HG02763 (cell line): ENCODE results near the gene FGF14.

ENCODE experiments used
- ATAC-seq: cut with Tn5 transposase; IDR thresholded peaks from one replicate; pipeline ENCODE4 v1.9.1; 2021; ENCODE audit warnings: mild to moderate bottlenecking, moderate library complexity; ENCODE audit not compliant: unreplicated experiment

FGF14 gene

DNA sequence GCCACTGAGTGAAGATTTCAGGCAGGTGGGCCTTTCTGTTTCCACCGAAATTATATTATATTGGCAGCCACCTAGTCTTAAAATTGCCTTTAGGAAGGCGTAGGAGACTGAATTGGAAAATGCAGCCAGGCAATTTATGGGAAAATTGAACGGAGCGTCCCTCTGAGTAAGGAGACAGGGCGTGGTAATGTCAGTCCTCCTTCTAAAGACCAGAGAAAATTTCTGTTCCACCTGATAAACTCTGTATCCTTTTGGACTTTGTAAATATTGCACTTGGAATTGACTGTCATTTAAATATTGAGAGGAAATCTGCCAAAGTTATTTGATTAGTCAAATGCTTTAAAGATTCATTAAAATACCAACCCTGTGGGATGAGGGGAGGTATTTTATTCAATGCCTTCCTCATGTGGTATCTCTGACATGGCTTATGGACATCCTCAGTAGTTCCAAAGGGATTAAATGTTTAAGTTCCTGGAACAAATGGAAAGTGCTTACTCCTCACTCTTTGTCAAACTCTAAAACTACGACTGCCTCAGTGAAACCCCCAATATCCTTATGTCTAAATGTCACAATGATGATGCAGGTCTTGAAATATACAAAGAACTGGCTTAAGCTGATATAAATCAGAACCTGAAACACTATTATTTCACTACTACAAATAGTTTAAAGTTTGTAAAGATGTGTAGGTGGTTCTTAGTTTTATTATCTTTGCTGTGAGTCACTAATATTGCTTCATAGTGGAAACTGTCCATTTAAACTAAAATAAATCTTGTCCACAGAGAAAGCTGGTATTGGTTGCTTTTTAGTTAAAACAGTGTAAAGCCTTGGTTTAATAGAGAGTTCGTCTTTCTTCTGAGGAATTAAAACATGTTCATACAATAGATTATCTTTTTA, 203.2 kb downstream of the FGF14 start:
- no peak for ATAC-seq

GRCh38 chr13:102197193-102197592, 204.7 kb downstream of the FGF14 start:
- no peak for ATAC-seq

- ATAC-seq: no peak
Measured at GRCh38 chr13:102195566-102196462, 206.0 kb downstream of the FGF14 start.

DNA sequence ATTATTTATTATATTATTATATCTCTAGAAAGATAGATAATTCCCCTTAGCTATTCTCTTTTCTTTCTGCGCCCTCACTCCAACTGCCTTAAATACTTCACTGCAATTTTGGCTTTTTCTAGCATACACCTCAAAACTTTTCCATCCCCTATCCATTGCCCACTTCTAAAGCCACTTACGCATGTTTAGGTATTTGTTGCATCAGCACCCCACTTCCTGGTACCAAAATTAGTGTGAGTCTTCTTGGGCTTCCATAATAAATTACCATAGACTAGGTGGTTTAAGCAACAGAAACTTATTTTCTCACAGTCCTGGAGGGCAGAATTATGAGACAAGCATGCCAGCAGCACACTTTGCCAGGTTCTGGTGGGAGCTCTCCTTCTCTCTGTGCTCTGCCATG, 209.0 kb downstream of the FGF14 start:
- no peak for ATAC-seq

DNA sequence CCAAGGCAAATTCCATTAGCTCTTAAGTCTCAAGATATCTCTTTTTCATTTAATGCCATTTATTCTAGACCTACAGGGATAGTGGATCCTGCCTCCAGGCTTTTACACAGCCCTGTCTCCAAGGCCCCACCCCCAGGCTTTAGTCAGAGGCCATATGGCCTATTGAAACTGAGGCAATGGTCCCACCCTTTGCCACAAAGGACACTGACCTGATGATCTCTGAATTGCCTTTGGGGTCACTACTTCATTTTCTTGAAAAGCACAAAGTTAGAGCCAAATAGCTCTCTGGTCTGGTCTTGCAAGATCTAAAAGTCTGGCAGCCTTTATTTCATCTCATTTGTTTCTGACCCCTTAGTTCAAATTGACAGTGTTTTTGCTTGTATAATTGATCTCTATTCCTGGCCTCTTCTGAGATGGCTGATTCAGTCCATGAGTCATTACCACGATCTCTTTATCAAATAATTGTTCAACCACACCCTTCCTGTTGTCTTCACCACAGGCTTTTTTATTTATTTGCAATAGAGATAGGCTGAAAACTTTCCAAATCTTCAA, 209.8 kb downstream of the FGF14 start:
- no peak for ATAC-seq

DNA sequence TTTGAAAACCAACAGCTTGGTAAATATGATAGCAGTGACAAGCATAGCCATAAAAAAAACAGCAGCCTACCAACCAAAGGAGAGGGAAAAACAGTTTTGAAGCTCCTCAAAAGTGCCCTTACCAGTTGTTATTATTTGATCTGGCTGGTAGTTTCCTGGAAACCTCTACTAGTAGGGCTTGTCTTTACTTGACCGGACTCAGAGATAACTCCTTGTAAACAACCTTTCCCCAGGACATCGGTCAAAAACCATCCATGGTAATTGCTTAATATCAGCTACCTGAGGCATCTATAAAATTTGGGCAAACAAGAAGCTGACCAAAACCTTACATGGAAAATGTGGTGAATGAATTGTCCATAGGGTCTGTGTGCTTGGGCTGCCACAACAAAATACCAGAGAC, 210.9 kb downstream of the FGF14 start:
- no peak for ATAC-seq

- ATAC-seq: no peak
Measured at GRCh38 chr13:102187313-102187712, 214.5 kb downstream of the FGF14 start.

GRCh38 chr13:102185375-102185984, 216.4 kb downstream of the FGF14 start:
- no peak for ATAC-seq

GRCh38 chr13:102183509-102184182, 218.2 kb downstream of the FGF14 start:
- no peak for ATAC-seq

GRCh38 chr13:102182170-102182569, 219.7 kb downstream of the FGF14 start:
- no peak for ATAC-seq

- no peak for ATAC-seq
Measured at GRCh38 chr13:102177431-102177830, 224.4 kb downstream of the FGF14 start.

DNA sequence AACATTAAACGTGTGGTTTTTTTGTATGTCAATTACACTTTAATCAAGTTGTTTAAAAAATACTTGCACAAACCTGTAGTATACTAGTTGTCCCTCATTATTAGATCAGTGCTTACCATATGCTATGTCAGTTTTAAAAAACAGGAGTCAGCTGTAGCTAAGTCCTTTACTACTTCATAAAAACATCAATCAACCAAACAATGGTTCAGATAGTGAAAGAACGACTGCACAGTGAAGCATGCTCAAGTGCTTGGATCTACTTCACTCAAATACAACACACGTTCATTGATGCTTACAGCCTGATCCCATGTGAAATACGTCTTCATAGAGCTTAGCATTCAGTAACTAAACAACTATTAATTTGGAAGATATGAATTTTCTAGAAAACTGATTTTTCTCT, 225.0 kb downstream of the FGF14 start:
- ATAC-seq: no peak

GRCh38 chr13:102172406-102172805, 229.4 kb downstream of the FGF14 start:
- no peak for ATAC-seq

DNA sequence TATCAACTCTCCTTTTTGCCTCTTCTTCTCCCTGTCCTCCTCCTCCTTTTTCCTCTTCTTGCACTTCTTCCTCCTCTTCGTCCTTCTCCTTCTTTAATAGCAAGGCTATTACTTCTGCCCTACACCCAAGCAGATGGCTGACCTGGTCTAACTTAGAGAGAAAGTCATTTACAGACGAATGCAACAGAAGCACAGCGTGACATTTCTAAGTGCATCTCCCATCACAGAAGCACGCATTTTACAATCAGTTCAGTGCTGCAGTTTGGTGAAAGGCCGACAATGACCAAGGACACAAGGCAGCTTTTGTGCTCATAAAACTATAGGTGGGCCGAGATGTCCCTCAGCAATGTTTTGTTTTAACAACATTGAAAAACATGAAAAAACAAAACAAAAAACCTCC, 231.5 kb downstream of the FGF14 start:
- ATAC-seq: no peak

- ATAC-seq: no peak
Measured at GRCh38 chr13:102169471-102170015, 232.3 kb downstream of the FGF14 start.

- no peak for ATAC-seq
Measured at GRCh38 chr13:102152790-102153189, 249.1 kb downstream of the FGF14 start.

DNA sequence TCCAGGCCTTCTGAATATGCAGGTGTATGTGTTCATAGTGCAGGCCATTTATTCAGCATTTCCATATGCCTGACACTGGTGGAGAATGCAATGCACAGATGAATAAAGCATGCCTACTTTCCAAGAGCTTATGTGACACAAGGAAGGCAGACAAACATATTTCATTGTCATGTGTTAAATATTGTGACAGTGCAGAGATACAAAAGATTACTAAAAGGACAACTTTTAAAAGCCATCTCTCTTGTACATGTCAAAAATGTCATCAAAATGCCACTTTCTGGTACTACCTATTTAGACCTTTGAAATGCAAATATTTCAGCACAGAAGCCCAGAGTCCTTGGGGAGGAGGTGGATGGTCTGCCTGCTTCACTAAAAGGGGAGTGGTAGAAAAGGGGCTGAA, 254.5 kb downstream of the FGF14 start:
- ATAC-seq: no peak

DNA sequence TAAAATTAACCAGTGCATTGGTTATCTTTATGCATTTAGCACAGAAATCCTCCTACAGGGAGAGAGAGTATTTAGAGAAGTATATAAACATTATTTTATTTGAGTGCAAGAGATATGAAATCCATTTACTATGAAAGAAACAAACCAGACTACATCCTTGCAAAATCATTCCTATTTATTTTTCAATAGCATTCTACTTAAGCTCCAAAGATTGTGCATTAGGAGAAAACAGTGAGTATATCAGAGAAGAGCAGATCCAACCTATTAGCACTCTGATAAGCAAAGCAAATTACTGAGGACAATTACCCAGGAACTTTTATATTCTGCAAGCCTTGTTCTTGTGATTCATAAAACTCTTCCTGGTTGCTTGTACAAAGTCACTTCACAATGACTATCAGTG, 256.1 kb downstream of the FGF14 start:
- no peak for ATAC-seq

- ATAC-seq: no peak
Measured at GRCh38 chr13:102142473-102142826, 259.4 kb downstream of the FGF14 start.
